ENCODE data around the gene NUDCD3.
"Not testable (repeated sequence)": the region's sequence is repeated elsewhere in the genome, so short reads cannot be mapped to it uniquely, and the experiment has no call there.

Gene NUDCD3

GRCh38 chr7:44430054-44430453, 60.4 kb downstream of the NUDCD3 start:
- Mint-ChIP-seq H3K4me1 (peaks cover 25% of the 10 kb centered on the region), H3K27ac (no peak overlapping the region), H3K4me3 (no peak overlapping the region), H3K36me3 (ENCODE audit: low read depth) (peaks cover 31% of the 10 kb centered on the region), H3K9me3 (no peaks in the 10 kb centered on the region), H3K27me3 (no peaks in the 10 kb centered on the region)
- DNase-seq (no peak), ATAC-seq (no peak)

GRCh38 chr7:44424762-44425161, 65.7 kb downstream of the NUDCD3 start:
- not testable (repeated sequence) for H3K4me3 Mint-ChIP-seq, DNase-seq, ATAC-seq, H3K9me3 Mint-ChIP-seq, H3K27me3 Mint-ChIP-seq, H3K27ac Mint-ChIP-seq
- H3K36me3 Mint-ChIP-seq (ENCODE audit: low read depth), result peaks cover 52% of the 10 kb centered on the region
- H3K4me1 Mint-ChIP-seq, result peaks cover 27% of the 10 kb centered on the region

- Mint-ChIP-seq H3K9me3 (no peaks in the 10 kb centered on the region), H3K36me3 (ENCODE audit: low read depth) (peaks cover 45% of the 10 kb centered on the region), H3K4me3 (no peak overlapping the region), H3K27me3 (no peaks in the 10 kb centered on the region), H3K27ac (no peak overlapping the region), H3K4me1 (peaks cover 24% of the 10 kb centered on the region)
- ATAC-seq, result no peak
- no peak for DNase-seq
Observed at GRCh38 chr7:44416941-44417340, 73.5 kb downstream of the NUDCD3 start.

- DNase-seq, result no peak
- Mint-ChIP-seq H3K27ac (no peak overlapping the region), H3K36me3 (ENCODE audit: low read depth) (peaks cover 51% of the 10 kb centered on the region), H3K4me3 (no peak overlapping the region), H3K9me3 (no peaks in the 10 kb centered on the region), H3K4me1 (peaks cover 18% of the 10 kb centered on the region), H3K27me3 (no peaks in the 10 kb centered on the region)
- peak; percentile 52 for ATAC-seq
Observed at GRCh38 chr7:44415510-44415909, 74.9 kb downstream of the NUDCD3 start.

GRCh38 chr7:44415047-44415446, 75.4 kb downstream of the NUDCD3 start:
- peaks cover 49% of the 10 kb centered on the region for H3K36me3 Mint-ChIP-seq (ENCODE audit: low read depth)
- no peaks in the 10 kb centered on the region for H3K27me3 Mint-ChIP-seq
- H3K9me3 Mint-ChIP-seq, result no peaks in the 10 kb centered on the region
- DNase-seq (no peak), ATAC-seq (peak; percentile 59)
- H3K27ac Mint-ChIP-seq, result no peak overlapping the region
- H3K4me1 Mint-ChIP-seq, result peaks cover 14% of the 10 kb centered on the region
- no peak overlapping the region for H3K4me3 Mint-ChIP-seq

- DNase-seq, result no peak
- H3K4me3 Mint-ChIP-seq, result no peak overlapping the region
- H3K4me1 Mint-ChIP-seq, result peaks cover 11% of the 10 kb centered on the region
- H3K36me3 Mint-ChIP-seq (ENCODE audit: low read depth), result peaks cover 39% of the 10 kb centered on the region
- H3K27me3 Mint-ChIP-seq, result no peaks in the 10 kb centered on the region
- ATAC-seq, result no peak
- H3K9me3 Mint-ChIP-seq, result no peaks in the 10 kb centered on the region
- H3K27ac Mint-ChIP-seq, result no peak overlapping the region
Observed at GRCh38 chr7:44411306-44411705, 79.2 kb downstream of the NUDCD3 start.

- Mint-ChIP-seq H3K27me3 (no peaks in the 10 kb centered on the region), H3K9me3 (no peaks in the 10 kb centered on the region), H3K36me3 (ENCODE audit: low read depth) (peaks cover 37% of the 10 kb centered on the region), H3K4me3 (no peak overlapping the region), H3K4me1 (peaks cover 2% of the 10 kb centered on the region), H3K27ac (no peak overlapping the region)
- ATAC-seq (no peak), DNase-seq (no peak)
Observed at GRCh38 chr7:44408596-44408995, 81.9 kb downstream of the NUDCD3 start.

GRCh38 chr7:44403775-44404174, 86.7 kb downstream of the NUDCD3 start:
- Mint-ChIP-seq H3K4me3 (no peak overlapping the region), H3K27ac (no peak overlapping the region), H3K9me3 (no peaks in the 10 kb centered on the region), H3K27me3 (no peaks in the 10 kb centered on the region), H3K36me3 (ENCODE audit: low read depth) (peaks cover 10% of the 10 kb centered on the region), H3K4me1 (peaks cover 2% of the 10 kb centered on the region)
- no peak for ATAC-seq
- no peak for DNase-seq

GRCh38 chr7:44403176-44403759, 87.2 kb downstream of the NUDCD3 start:
- Mint-ChIP-seq H3K4me3 (no peak overlapping the region), H3K4me1 (peaks cover 2% of the 10 kb centered on the region), H3K36me3 (ENCODE audit: low read depth) (peaks cover 10% of the 10 kb centered on the region), H3K9me3 (no peaks in the 10 kb centered on the region), H3K27ac (no peak overlapping the region), H3K27me3 (no peaks in the 10 kb centered on the region)
- ATAC-seq (no peak), DNase-seq (no peak)

- no peaks in the 10 kb centered on the region for H3K27me3 Mint-ChIP-seq
- H3K36me3 Mint-ChIP-seq (ENCODE audit: low read depth), result peaks cover 10% of the 10 kb centered on the region
- H3K9me3 Mint-ChIP-seq, result no peaks in the 10 kb centered on the region
- H3K4me3 Mint-ChIP-seq, result no peak overlapping the region
- H3K27ac Mint-ChIP-seq, result no peak overlapping the region
- ATAC-seq (no peak), DNase-seq (no peak)
- peaks cover 2% of the 10 kb centered on the region for H3K4me1 Mint-ChIP-seq
Observed at GRCh38 chr7:44402401-44403060, 87.9 kb downstream of the NUDCD3 start.

- ATAC-seq, result no peak
- Mint-ChIP-seq H3K4me3 (no peak overlapping the region), H3K9me3 (no peaks in the 10 kb centered on the region), H3K36me3 (ENCODE audit: low read depth) (peaks cover 10% of the 10 kb centered on the region), H3K27me3 (no peaks in the 10 kb centered on the region), H3K27ac (no peak overlapping the region), H3K4me1 (peaks cover 2% of the 10 kb centered on the region)
- DNase-seq, result no peak
Observed at GRCh38 chr7:44401692-44402091, 88.8 kb downstream of the NUDCD3 start.

- no peak for ATAC-seq
- H3K27me3 Mint-ChIP-seq, result no peaks in the 10 kb centered on the region
- H3K9me3 Mint-ChIP-seq, result no peaks in the 10 kb centered on the region
- H3K27ac Mint-ChIP-seq, result no peak overlapping the region
- H3K36me3 Mint-ChIP-seq (ENCODE audit: low read depth), result peaks cover 12% of the 10 kb centered on the region
- no peaks in the 10 kb centered on the region for H3K4me1 Mint-ChIP-seq
- H3K4me3 Mint-ChIP-seq, result no peak overlapping the region
- no peak for DNase-seq
Observed at GRCh38 chr7:44400033-44400511, 90.4 kb downstream of the NUDCD3 start.

- Mint-ChIP-seq H3K9me3 (no peaks in the 10 kb centered on the region), H3K27ac (no peak overlapping the region), H3K4me3 (no peak overlapping the region), H3K4me1 (no peaks in the 10 kb centered on the region), H3K27me3 (no peaks in the 10 kb centered on the region), H3K36me3 (ENCODE audit: low read depth) (peaks cover 12% of the 10 kb centered on the region)
- ATAC-seq (no peak), DNase-seq (no peak)
Observed at GRCh38 chr7:44398953-44399574, 91.4 kb downstream of the NUDCD3 start.

- ATAC-seq, result no peak
- H3K27me3 Mint-ChIP-seq, result no peaks in the 10 kb centered on the region
- H3K4me1 Mint-ChIP-seq, result no peaks in the 10 kb centered on the region
- DNase-seq, result no peak
- no peaks in the 10 kb centered on the region for H3K9me3 Mint-ChIP-seq
- no peak overlapping the region for H3K27ac Mint-ChIP-seq
- H3K4me3 Mint-ChIP-seq, result no peak overlapping the region
- peaks cover 9% of the 10 kb centered on the region for H3K36me3 Mint-ChIP-seq (ENCODE audit: low read depth)
Observed at GRCh38 chr7:44398511-44398911, 91.9 kb downstream of the NUDCD3 start.

GRCh38 chr7:44396931-44397545, 93.4 kb downstream of the NUDCD3 start:
- DNase-seq (no peak), ATAC-seq (no peak)
- H3K27ac Mint-ChIP-seq, result no peak overlapping the region
- no peaks in the 10 kb centered on the region for H3K27me3 Mint-ChIP-seq
- no peak overlapping the region for H3K4me3 Mint-ChIP-seq
- peaks cover 9% of the 10 kb centered on the region for H3K36me3 Mint-ChIP-seq (ENCODE audit: low read depth)
- no peaks in the 10 kb centered on the region for H3K9me3 Mint-ChIP-seq
- H3K4me1 Mint-ChIP-seq, result no peaks in the 10 kb centered on the region
